SK-N-SH (cell line): Measurements from ENCODE around the gene STK39. TPM values are rescaled to one million over a fixed set of nuclear protein-coding genes. Genes with fewer than 3 reads are reported as not detected.

Experiments
- CTCF ChIA-PET: fragments of 300-600, 350-600 bp; formaldehyde crosslinking; extraction: SDS; loops from one replicate; lab custom pipeline; 2021; lab: Yijun Ruan, JAX
- POLR2A ChIA-PET: fragments of 350-600 bp; sonication (Branson Sonifier 250); formaldehyde crosslinking; extraction: SDS; loops from one replicate; lab custom pipeline; 2020; ENCODE audit warnings: antibody characterized with exemption, inconsistent platforms; lab: Yijun Ruan, JAX
- DNase-seq: peaks from one replicate; pipeline ENCODE4 v3.0.0; 2012
- H2AFZ ChIP-seq: fragments of 200-600 bp; sonication (generic); 2 replicates; pipeline ENCODE4 v1.8.1; 2016; ENCODE audit warnings: antibody characterized with exemption, mild to moderate bottlenecking, low read depth
- H3F3A ChIP-seq: fragments of 200-600 bp; sonication (generic); replicated peaks from 2 replicates; pipeline ENCODE3; 2016; ENCODE audit warnings: antibody characterized with exemption, mild to moderate bottlenecking; ENCODE audit not compliant: insufficient read depth
- H3K27ac ChIP-seq, 2 experiments: fragments of 200-500 bp in 1 of 2; fragments of 200-600 bp in 1 of 2; sonication (Bioruptor generic) in 1 of 2; sonication (generic), shearing (Covaris generic) in 1 of 2; 2 replicates each; pipeline versions ENCODE4 v1.5.1 to v1.6.1; 2014 to 2016; ENCODE audit warnings: low read depth in 2 of 2, inconsistent platforms in 1 of 2, low read length in 1 of 2, mild to moderate bottlenecking in 1 of 2, mixed read lengths in 1 of 2
- H3K27me3 ChIP-seq: fragments of 200-600 bp; sonication (generic), shearing (Covaris generic); 2 replicates; pipeline ENCODE4 v1.6.1; 2016; ENCODE audit warnings: mixed run types; ENCODE audit not compliant: insufficient read depth
- H3K36me3 ChIP-seq, 2 experiments: fragments of 200-500 bp in 1 of 2; fragments of 200-600 bp in 1 of 2; sonication (Bioruptor generic) in 1 of 2; sonication (generic) in 1 of 2; replicated peaks in 1 of 2; 2 replicates each; pipeline versions ENCODE3 to v1.5.1; 2014 to 2016; ENCODE audit warnings: low read length in 1 of 2, mild to moderate bottlenecking in 1 of 2; ENCODE audit not compliant: insufficient read depth in 2 of 2, control insufficient read depth in 1 of 2
- H3K4me1 ChIP-seq, 2 experiments: fragments of 200-500 bp in 1 of 2; fragments of 200-600 bp in 1 of 2; sonication (Bioruptor generic) in 1 of 2; sonication (generic), shearing (Covaris generic) in 1 of 2; 2 replicates each; pipeline versions ENCODE4 v1.5.1 to v1.6.1; 2014 to 2016; ENCODE audit warnings: low read depth in 1 of 2, low read length in 1 of 2, mixed run types in 1 of 2; ENCODE audit not compliant: insufficient read depth in 2 of 2, control insufficient read depth in 1 of 2
- H3K4me2 ChIP-seq: fragments of 200-600 bp; sonication (generic), shearing (Covaris generic); 2 replicates; pipeline ENCODE4 v1.6.1; 2017; ENCODE audit warnings: mixed run types
- H3K4me3 ChIP-seq, 2 experiments: fragments of 200-500 bp in 1 of 2; fragments of 200-600 bp in 1 of 2; sonication (Bioruptor generic) in 1 of 2; sonication (generic), shearing (Covaris generic) in 1 of 2; 2 replicates each; pipeline versions ENCODE4 v1.5.1 to v1.8.1; 2014 to 2016; ENCODE audit warnings: low read depth in 2 of 2, inconsistent platforms in 1 of 2, low read length in 1 of 2, mild to moderate bottlenecking in 1 of 2, mixed read lengths in 1 of 2, moderate library complexity in 1 of 2
- H3K79me2 ChIP-seq: fragments of 200-600 bp; sonication (generic); 2 replicates; pipeline ENCODE4 v1.8.1; 2017; ENCODE audit warnings: mild to moderate bottlenecking; ENCODE audit not compliant: insufficient read depth
- H3K9ac ChIP-seq: fragments of 200-600 bp; sonication (generic); 2 replicates; pipeline ENCODE4 v1.6.1; 2017; ENCODE audit warnings: mixed run types
- H3K9me2 ChIP-seq: fragments of 200-600 bp; sonication (generic); 2 replicates; pipeline ENCODE4 v1.6.1; 2017; ENCODE audit warnings: mixed run types
- H3K9me3 ChIP-seq: fragments of 200-600 bp; sonication (generic); 2 replicates; pipeline ENCODE4 v1.6.1; 2017; ENCODE audit warnings: mixed run types, mild to moderate bottlenecking, moderate library complexity
- H4K20me1 ChIP-seq: fragments of 200-600 bp; sonication (generic); 2 replicates; pipeline ENCODE4 v1.6.1; 2017; ENCODE audit warnings: mild to moderate bottlenecking, mixed run types; ENCODE audit not compliant: insufficient read depth
- CHD2 ChIP-seq: fragments of 150-350 bp; IDR thresholded peaks from 2 replicates; pipeline ENCODE4 v1.6.1; 2018; ENCODE audit warnings: low read length; ENCODE audit not compliant: partially characterized antibody
- IRF3 ChIP-seq: fragments of 150-350 bp; IDR thresholded peaks from 2 replicates; pipeline ENCODE4 v1.6.1; 2016; ENCODE audit warnings: mild to moderate bottlenecking, low read depth, low read length
- MAX ChIP-seq: IDR thresholded peaks from 2 replicates; pipeline ENCODE4 v1.4.0; 2012; ENCODE audit warnings: low read depth
- MEF2A ChIP-seq: IDR thresholded peaks from 2 replicates; pipeline ENCODE4 v1.4.0; 2012; ENCODE audit warnings: low read depth, borderline replicate concordance
- MXI1 ChIP-seq: IDR thresholded peaks from 2 replicates; pipeline ENCODE4 v1.6.1; 2012; ENCODE audit warnings: mild to moderate bottlenecking, low read depth, low read length, improper control_type of control experiment
- NFIC ChIP-seq: IDR thresholded peaks from 2 replicates; pipeline ENCODE4 v1.4.0; 2012; ENCODE audit warnings: borderline replicate concordance
- REST ChIP-seq: IDR thresholded peaks from 2 replicates; pipeline ENCODE4 v1.6.1; 2012; ENCODE audit warnings: mild to moderate bottlenecking, low read depth, low read length, moderate library complexity
- RFX5 ChIP-seq: IDR thresholded peaks from 2 replicates; pipeline ENCODE4 v1.6.1; 2012; ENCODE audit warnings: mild to moderate bottlenecking, improper control_type of control experiment, low read length
- SIN3A ChIP-seq: IDR thresholded peaks from 2 replicates; pipeline ENCODE4 v1.6.1; 2012; ENCODE audit warnings: low read depth, mild to moderate bottlenecking, low read length, moderate library complexity, borderline replicate concordance
- USF1 ChIP-seq: IDR thresholded peaks from 2 replicates; pipeline ENCODE4 v1.4.0; 2012; ENCODE audit warnings: low read depth, borderline replicate concordance
- USF2 ChIP-seq: fragments of 150-350 bp; IDR thresholded peaks from 2 replicates; pipeline ENCODE4 v1.6.1; 2017; ENCODE audit warnings: antibody characterized with exemption, low read length, low read depth, borderline replicate concordance
- ZBTB33 ChIP-seq: IDR thresholded peaks from 2 replicates; pipeline ENCODE4 v1.4.0; 2012; ENCODE audit warnings: low read depth, borderline replicate concordance
- WGBS: methylation state at CpG from one replicate; pipeline ENCODE4 v1.1.6; 2017; ENCODE audit warnings: low lambda C conversion rate; 5-methylcytosine and 5-hydroxymethylcytosine counted together
- polyA plus RNA-seq, 3 experiments: library from polyadenylated mRNA; depleted of rRNA; stranded (reverse); fragments of >200 nt; gene quantifications; 2 replicates each; pipeline ENCODE4 v1.2.3, GENCODE V29; 2012

STK39 gene
- polyA plus RNA-seq, 1 of the 3 experiments (the other 2 are of a cell fraction) = 9.6 TPM

- POLR2A ChIA-PET = no interaction called here
- H3F3A ChIP-seq = no peaks in the 10 kb centered on the region
- H3K4me3 ChIP-seq = no peak overlapping the region
- 62% methylated on average over 4 of the region's 4 CpGs for WGBS
- DNase-seq = no peak
- H3K4me2 ChIP-seq = no peak overlapping the region
- no peak overlapping the region for H2AFZ ChIP-seq
- no peaks in the 10 kb centered on the region for H4K20me1 ChIP-seq
- H3K9me3 ChIP-seq = no peaks in the 10 kb centered on the region
- H3K9ac ChIP-seq = no peak overlapping the region
- CTCF ChIA-PET = no interaction called here
- H3K36me3 ChIP-seq = no peaks in the 10 kb centered on the region
- H3K27ac ChIP-seq = no peak overlapping the region
- H3K9me2 ChIP-seq = no peaks in the 10 kb centered on the region
- H3K4me1 ChIP-seq = no peaks in the 10 kb centered on the region
- TF ChIP-seq IRF3 (no peak), USF2 (no peak), MAX (no peak), REST (no peak)
- no peaks in the 10 kb centered on the region for H3K27me3 ChIP-seq
- no peaks in the 10 kb centered on the region for H3K79me2 ChIP-seq
Observed at GRCh38 chr2:167933097-167933814, 314.1 kb downstream of the STK39 start.

GRCh38 chr2:167932123-167932693 is 315.2 kb downstream of the STK39 start:
- ChIA-PET CTCF (no interaction called here), POLR2A (no interaction called here)
- no peaks in the 10 kb centered on the region for H3K4me1 ChIP-seq
- no peak overlapping the region for H3K4me2 ChIP-seq
- no peaks in the 10 kb centered on the region for H3F3A ChIP-seq
- H3K9me2 ChIP-seq = no peaks in the 10 kb centered on the region
- H4K20me1 ChIP-seq = no peaks in the 10 kb centered on the region
- H3K4me3 ChIP-seq = no peak overlapping the region
- no peaks in the 10 kb centered on the region for H3K27me3 ChIP-seq
- no peak overlapping the region for H3K27ac ChIP-seq
- TF ChIP-seq CHD2 (no peak), USF1 (no peak), MXI1 (no peak), RFX5 (no peak), NFIC (no peak), ZBTB33 (no peak), SIN3A (no peak), REST (no peak), MEF2A (no peak)
- no peak overlapping the region for H2AFZ ChIP-seq
- H3K36me3 ChIP-seq = no peaks in the 10 kb centered on the region
- 44% methylated on average over 4 of the region's 4 CpGs for WGBS
- no peaks in the 10 kb centered on the region for H3K79me2 ChIP-seq
- no peak for DNase-seq
- no peaks in the 10 kb centered on the region for H3K9me3 ChIP-seq
- no peak overlapping the region for H3K9ac ChIP-seq
